Mesothelial cell of epicardium (in vitro differentiated cells): ENCODE measurements around the gene NFKBIE. TPM values are rescaled to one million over a fixed set of nuclear protein-coding genes. Genes with fewer than 3 reads are reported as not detected.
"Not testable (repeated sequence)": the region's sequence is repeated elsewhere in the genome, so short reads cannot be mapped to it uniquely, and the experiment has no call there.

ENCODE experiments used
- DNase-seq, 2 experiments: peaks; one replicate each; pipeline ENCODE4 v3.0.0; 2021; ENCODE audit warnings: low spot score in 2 of 2; ENCODE audit not compliant: unreplicated experiment in 2 of 2
- H3K27ac Mint-ChIP-seq: 2 replicates; pipeline ENCODE4 v1.8.0; 2021; ENCODE audit warnings: mixed read lengths
- H3K27me3 Mint-ChIP-seq: 2 replicates; pipeline ENCODE4 v1.8.0; 2021; ENCODE audit warnings: low read depth, mixed read lengths
- H3K36me3 Mint-ChIP-seq: 2 replicates; pipeline ENCODE4 v1.8.0; 2021; ENCODE audit warnings: mixed read lengths
- H3K4me1 Mint-ChIP-seq: 2 replicates; pipeline ENCODE4 v1.8.0; 2021; ENCODE audit warnings: mixed read lengths
- H3K4me3 Mint-ChIP-seq: 2 replicates; pipeline ENCODE4 v1.8.0; 2021; ENCODE audit warnings: mild to moderate bottlenecking, moderate library complexity, mixed read lengths
- H3K9me3 Mint-ChIP-seq: 2 replicates; pipeline ENCODE4 v1.8.0; 2021; ENCODE audit warnings: mixed read lengths
- CTCF ChIP-seq: fragments of 200-600 bp; sonication (generic); IDR thresholded peaks from one replicate; pipeline ENCODE4 v1.5.0; 2021; ENCODE audit warnings: antibody characterized with exemption; ENCODE audit not compliant: unreplicated experiment
- total RNA-seq: library from RNA; stranded (reverse); gene quantifications from 3 replicates; pipeline ENCODE4 v1.2.1, GENCODE V29; 2021

Gene NFKBIE
- total RNA-seq = 8.9 to 9.7 TPM (median 9.2 TPM) in 3 replicates

DNA sequence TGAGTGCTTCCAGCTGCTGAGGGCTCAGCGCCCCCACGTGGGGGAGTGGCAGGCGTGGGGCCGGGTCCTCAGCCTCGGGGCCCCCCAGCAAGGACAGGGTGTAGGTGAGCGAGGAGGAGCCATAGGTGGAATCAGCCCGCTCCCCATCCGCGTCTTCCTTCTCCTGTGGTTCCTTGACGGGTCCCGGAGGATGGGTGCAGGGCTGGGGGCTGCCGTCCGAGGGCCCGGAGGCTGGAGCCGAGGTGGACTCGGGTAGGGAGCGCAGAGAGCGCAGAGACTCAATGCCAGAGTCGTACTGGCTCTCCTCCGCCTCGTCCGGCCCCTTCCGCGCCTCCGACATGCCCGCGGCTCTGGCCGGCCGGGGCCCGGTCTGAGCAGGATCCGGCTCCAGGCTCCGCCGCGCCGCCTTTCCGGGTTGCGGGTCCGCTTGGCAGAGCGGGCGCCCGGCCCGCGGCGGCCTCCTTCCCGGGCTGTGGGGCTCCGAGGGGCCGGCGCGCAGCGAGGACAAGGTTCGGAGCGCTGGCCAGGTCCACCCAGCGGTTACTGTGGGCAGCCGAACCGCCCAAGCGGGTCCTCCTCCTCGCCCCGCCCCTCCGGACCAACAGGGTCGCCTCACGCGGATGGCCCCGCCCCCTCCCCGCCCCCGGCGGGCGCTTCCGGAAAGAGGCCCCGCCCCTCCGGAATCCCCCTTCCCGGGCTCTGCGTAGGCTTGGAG, at the start of gene NFKBIE:
NFKBIE (minus strand) TSS at position 545 of the 715 bp plus-strand sequence; CDS start at position 340, 205 bp downstream.
- TF ChIP-seq CTCF = no peak
- Mint-ChIP-seq H3K9me3 (no peaks in the 10 kb centered on the region), H3K4me1 (peaks cover 31% of the 10 kb centered on the region), H3K4me3 (peak within 1 kb of the TSS; percentile 82), H3K27me3 (peaks cover 31% of the 10 kb centered on the region), H3K27ac (peak within 1 kb of the TSS; percentile 84), H3K36me3 (no peaks in the 10 kb centered on the region)
- DNase-seq = peak; percentile 93 to 96

- Mint-ChIP-seq H3K36me3 (peaks cover 12% of the 10 kb centered on the region), H3K4me1 (peaks cover 11% of the 10 kb centered on the region), H3K27me3 (peaks cover 44% of the 10 kb centered on the region)
- not testable (repeated sequence) for H3K4me3 Mint-ChIP-seq, DNase-seq, H3K27ac Mint-ChIP-seq, H3K9me3 Mint-ChIP-seq
Observed at GRCh38 chr6:44314657-44315056, 49.3 kb upstream of the NFKBIE start.

DNA sequence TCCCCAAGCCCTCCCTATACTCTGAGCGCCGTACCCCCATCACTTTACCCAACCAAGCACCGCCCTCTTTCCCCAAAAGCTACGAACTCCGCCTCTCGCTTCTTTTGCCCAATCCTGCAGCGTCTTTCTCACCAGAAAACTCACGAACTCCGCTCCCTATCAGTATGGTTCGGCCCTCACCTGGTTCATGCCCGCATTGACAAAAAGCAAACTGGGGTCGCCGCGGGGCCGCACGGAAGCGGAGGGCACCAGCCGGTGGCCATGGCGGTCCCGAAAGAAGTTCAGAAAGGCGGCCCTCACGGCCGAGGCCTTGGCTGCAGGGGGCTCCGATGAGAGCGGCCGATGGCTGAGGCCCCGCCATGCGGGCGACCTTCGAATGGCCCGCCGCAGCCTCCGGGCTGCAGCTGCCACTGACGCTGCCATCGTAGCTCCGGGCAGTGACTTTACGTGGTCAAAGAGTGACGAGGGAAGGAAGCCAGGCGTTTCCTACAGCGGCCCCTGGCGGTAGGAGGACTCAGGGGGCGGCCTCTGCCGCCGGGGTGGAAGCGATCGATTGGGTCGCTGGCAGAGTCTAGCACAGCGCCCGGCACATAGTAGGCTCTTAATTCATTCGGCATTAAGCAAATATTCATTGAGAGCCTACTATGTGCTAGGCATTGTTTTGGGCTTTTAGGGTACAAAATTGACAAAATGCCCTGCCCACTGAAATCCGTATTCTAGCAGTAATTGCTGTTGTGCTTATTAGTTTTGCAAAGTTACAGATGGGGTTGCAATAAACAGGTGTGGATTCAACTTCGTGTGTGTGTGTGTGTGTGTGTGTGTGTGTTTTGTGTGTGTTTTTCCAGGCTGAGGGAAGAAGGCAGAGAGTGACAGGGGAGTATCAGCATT, 47.8 kb upstream of the NFKBIE start, which contains the start of gene AARS2:
AARS2 (minus strand) TSS at position 447 of the 888 bp plus-strand sequence; CDS start at position 423, 24 bp downstream.
- peak; percentile 82 for TF ChIP-seq CTCF
- peak within 1 kb of the TSS; percentile 98 for H3K4me3 Mint-ChIP-seq
- no peaks in the 10 kb centered on the region for H3K9me3 Mint-ChIP-seq
- peaks cover 28% of the 10 kb centered on the region for H3K27me3 Mint-ChIP-seq
- peaks cover 18% of the 10 kb centered on the region for H3K36me3 Mint-ChIP-seq
- H3K27ac Mint-ChIP-seq = peak within 1 kb of the TSS; percentile 86
- DNase-seq = peak; percentile 69 to 93
- H3K4me1 Mint-ChIP-seq = peaks cover 11% of the 10 kb centered on the region

DNA sequence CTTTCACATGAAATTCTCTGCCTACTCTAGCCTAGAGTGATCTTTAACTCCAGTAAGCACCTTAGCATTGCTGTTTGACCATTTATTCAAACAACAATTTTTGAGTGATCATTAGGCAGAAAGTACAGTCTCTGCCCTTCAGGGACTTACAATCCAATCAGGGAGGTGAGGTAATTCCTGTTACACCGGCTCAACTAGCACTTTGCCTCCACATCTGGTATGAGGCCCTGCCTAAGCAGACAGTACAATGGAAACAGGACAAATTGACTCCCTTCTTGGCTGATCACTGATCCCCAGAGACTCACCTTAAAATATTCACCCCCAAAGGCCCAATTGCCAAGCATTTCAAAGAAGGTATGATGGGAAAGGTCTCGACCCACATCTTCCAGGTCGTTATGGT, 46.4 kb upstream of the NFKBIE start:
- Mint-ChIP-seq H3K27ac (peak overlapping the region; percentile 64), H3K4me1 (peaks cover 11% of the 10 kb centered on the region), H3K27me3 (peaks cover 16% of the 10 kb centered on the region), H3K9me3 (no peaks in the 10 kb centered on the region), H3K4me3 (peak overlapping the region; percentile 98), H3K36me3 (peaks cover 21% of the 10 kb centered on the region)
- TF ChIP-seq CTCF = no peak
- no peak for DNase-seq

DNA sequence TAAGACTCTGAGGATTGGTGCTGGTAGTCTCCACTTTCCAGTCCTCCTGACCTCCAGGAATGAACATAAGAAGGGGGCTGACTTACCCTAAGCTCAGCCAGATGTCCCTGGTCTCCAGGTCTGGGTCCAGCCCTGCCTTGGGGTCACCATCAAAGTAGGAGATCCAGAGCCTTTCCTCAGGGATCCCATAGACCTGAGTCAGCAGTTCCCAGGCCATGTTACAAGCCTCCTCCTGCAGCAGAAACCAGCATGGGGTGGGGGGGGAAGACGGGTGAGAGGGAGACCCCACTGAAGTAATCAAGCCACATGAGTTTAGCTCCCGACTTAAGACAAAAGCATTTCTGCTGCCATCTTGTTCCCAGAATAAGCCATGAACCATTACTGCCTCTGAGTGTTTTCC, 46.0 kb upstream of the NFKBIE start:
- Mint-ChIP-seq H3K4me3 (peak overlapping the region; percentile 98), H3K27me3 (peaks cover 14% of the 10 kb centered on the region), H3K9me3 (no peaks in the 10 kb centered on the region), H3K27ac (no peak overlapping the region), H3K36me3 (peaks cover 21% of the 10 kb centered on the region), H3K4me1 (peaks cover 11% of the 10 kb centered on the region)
- DNase-seq = no peak
- TF ChIP-seq CTCF = no peak

DNA sequence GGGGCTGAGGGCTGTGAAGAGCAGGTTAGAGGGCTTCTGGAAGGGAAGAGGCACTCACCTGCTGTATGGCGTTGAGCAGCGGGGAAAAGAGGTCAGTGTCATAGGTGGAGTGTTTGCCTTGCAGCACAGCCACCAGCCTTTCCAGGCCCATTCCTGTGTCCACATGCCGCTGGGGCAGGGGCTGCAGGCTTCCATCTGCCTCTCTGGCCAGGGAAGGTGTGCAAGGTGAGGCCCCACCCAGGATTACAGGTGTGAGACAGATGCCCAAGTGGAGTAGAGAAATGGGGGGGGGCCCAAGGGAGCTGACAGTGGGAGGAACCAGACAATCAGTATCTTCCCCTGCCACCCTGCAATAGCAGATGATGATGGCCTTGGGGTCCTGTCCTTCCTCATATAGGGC, 44.9 kb upstream of the NFKBIE start:
- H3K36me3 Mint-ChIP-seq = peaks cover 21% of the 10 kb centered on the region
- H3K4me3 Mint-ChIP-seq = no peak overlapping the region
- H3K9me3 Mint-ChIP-seq = no peaks in the 10 kb centered on the region
- no peak overlapping the region for H3K27ac Mint-ChIP-seq
- no peak for DNase-seq
- peaks cover 11% of the 10 kb centered on the region for H3K4me1 Mint-ChIP-seq
- TF ChIP-seq CTCF = no peak
- H3K27me3 Mint-ChIP-seq = peaks cover 4% of the 10 kb centered on the region
